ENCODE results near the gene LSM5.

DNA sequence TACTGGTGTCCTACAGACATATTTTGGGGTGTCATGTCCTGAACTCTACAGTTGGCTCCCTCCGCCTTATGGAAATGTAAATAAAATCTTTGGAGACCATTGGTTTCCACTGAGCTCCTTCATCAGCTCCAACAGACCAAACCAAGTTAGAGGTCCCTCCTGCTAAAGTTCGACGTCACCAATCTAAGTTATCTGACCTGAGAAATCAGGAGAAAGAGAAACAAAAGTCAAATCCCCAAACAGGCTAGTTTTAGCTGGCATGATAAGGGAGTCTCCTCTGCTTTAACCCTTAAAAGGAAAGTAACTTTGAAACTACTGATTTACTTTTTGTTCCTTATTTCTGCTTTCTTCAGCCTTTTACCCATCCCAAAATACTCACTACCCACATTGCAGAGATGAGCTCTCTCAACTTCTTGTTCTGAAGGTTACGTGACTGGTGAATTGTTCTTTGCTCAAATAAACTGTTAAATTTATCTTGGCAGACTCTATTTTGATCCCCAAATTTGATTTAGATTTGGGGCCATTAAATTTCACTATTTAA lies 45.1 kb upstream of the LSM5 start:
- TF ChIP-seq, protein P1, sequence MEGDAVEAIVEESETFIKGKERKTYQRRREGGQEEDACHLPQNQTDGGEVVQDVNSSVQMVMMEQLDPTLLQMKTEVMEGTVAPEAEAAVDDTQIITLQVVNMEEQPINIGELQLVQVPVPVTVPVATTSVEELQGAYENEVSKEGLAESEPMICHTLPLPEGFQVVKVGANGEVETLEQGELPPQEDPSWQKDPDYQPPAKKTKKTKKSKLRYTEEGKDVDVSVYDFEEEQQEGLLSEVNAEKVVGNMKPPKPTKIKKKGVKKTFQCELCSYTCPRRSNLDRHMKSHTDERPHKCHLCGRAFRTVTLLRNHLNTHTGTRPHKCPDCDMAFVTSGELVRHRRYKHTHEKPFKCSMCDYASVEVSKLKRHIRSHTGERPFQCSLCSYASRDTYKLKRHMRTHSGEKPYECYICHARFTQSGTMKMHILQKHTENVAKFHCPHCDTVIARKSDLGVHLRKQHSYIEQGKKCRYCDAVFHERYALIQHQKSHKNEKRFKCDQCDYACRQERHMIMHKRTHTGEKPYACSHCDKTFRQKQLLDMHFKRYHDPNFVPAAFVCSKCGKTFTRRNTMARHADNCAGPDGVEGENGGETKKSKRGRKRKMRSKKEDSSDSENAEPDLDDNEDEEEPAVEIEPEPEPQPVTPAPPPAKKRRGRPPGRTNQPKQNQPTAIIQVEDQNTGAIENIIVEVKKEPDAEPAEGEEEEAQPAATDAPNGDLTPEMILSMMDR (IDR thresholded peaks at IDR 0.05), result no peak
- no peak for TF ChIP-seq POLR2AphosphoS5 (IDR thresholded peaks at IDR 0.05)
